Activated naive CD4-positive, alpha-beta T cell treated with anti-CD3 and anti-CD28 coated beads, Interleukin-2, amount 10 ng/mL, durations not matched to agents 7 days and 5 days (primary cell): Measurements from ENCODE around the gene GDPGP1.

Experiments
- CTCF ChIA-PET: fragments of 350-600 bp; sonication (Branson Sonifier 250); formaldehyde crosslinking; loops from one replicate; lab custom pipeline; 2021; ENCODE audit warnings: antibody characterized with exemption; lab: Charles Lee
- DNase-seq: peaks from one replicate; pipeline ENCODE4 v3.0.0-alpha.2; 2020
- H3K27ac Mint-ChIP-seq: one replicate; pipeline ENCODE4 v1.8.0; 2021; ENCODE audit warnings: mild to moderate bottlenecking, moderate library complexity, mixed read lengths
- H3K27me3 Mint-ChIP-seq: one replicate; pipeline ENCODE4 v1.8.0; 2021; ENCODE audit warnings: mild to moderate bottlenecking, mixed read lengths
- H3K36me3 Mint-ChIP-seq: one replicate; pipeline ENCODE4 v1.8.0; 2021; ENCODE audit warnings: mixed read lengths
- H3K4me1 Mint-ChIP-seq: one replicate; pipeline ENCODE4 v1.8.0; 2021; ENCODE audit warnings: mixed read lengths
- H3K4me3 Mint-ChIP-seq: one replicate; pipeline ENCODE4 v1.8.0; 2021; ENCODE audit warnings: mild to moderate bottlenecking, moderate library complexity, mixed read lengths
- H3K9me3 Mint-ChIP-seq: one replicate; pipeline ENCODE4 v1.8.0; 2021; ENCODE audit warnings: mixed read lengths

Gene GDPGP1

GRCh38 chr15:90194655-90195054 lies 39.4 kb upstream of the GDPGP1 start:
- Mint-ChIP-seq H3K9me3 (peaks cover 2% of the 10 kb centered on the region), H3K27ac (no peak overlapping the region), H3K27me3 (peaks cover 2% of the 10 kb centered on the region), H3K4me1 (peaks cover 39% of the 10 kb centered on the region), H3K4me3 (no peak overlapping the region), H3K36me3 (peaks cover 3% of the 10 kb centered on the region)
- DNase-seq: no peak
- CTCF ChIA-PET: no interaction called here

GRCh38 chr15:90200534-90201129 lies 33.4 kb upstream of the GDPGP1 start:
- Mint-ChIP-seq H3K36me3 (peaks cover 5% of the 10 kb centered on the region), H3K4me1 (peaks cover 26% of the 10 kb centered on the region), H3K9me3 (no peaks in the 10 kb centered on the region), H3K27me3 (peaks cover 22% of the 10 kb centered on the region), H3K4me3 (peak overlapping the region; percentile 79), H3K27ac (peak overlapping the region; percentile 64)
- CTCF ChIA-PET: interaction anchor here (0.8 to 3.3 kb wide), 4 partner anchors 9 to 32 kb away, joined by 3 to 17 read pairs (median 8); partner anchors contain the start of gene CIB1
- no peak for DNase-seq

GRCh38 chr15:90201130-90201943 lies 32.7 kb upstream of the GDPGP1 start, which contains the start of gene SEMA4B:
Gene SEMA4B, plus strand, starts transcription at chr15:90201330. Its CDS starts 249 bp downstream, at chr15:90201579.
- Mint-ChIP-seq H3K27me3 (peaks cover 22% of the 10 kb centered on the region), H3K27ac (peak within 1 kb of the TSS; percentile 64), H3K4me1 (peaks cover 26% of the 10 kb centered on the region), H3K36me3 (peaks cover 5% of the 10 kb centered on the region), H3K4me3 (peak within 1 kb of the TSS; percentile 83), H3K9me3 (no peaks in the 10 kb centered on the region)
- CTCF ChIA-PET: interaction anchor here (0.8 to 3.3 kb wide), 4 partner anchors 10 to 31 kb away, joined by 3 to 17 read pairs (median 8); partner anchors contain the start of gene CIB1
- DNase-seq: peak; percentile 87

GRCh38 chr15:90201944-90202375 lies 32.0 kb upstream of the GDPGP1 start:
- Mint-ChIP-seq H3K4me3 (peak overlapping the region; percentile 83), H3K4me1 (peaks cover 26% of the 10 kb centered on the region), H3K27ac (no peak overlapping the region), H3K9me3 (no peaks in the 10 kb centered on the region), H3K27me3 (peaks cover 22% of the 10 kb centered on the region), H3K36me3 (peaks cover 5% of the 10 kb centered on the region)
- DNase-seq: no peak
- CTCF ChIA-PET: interaction anchor here (1.1 to 3.3 kb wide), 3 partner anchors 11 to 31 kb away, joined by 6 to 17 read pairs (median 9); partner anchors contain the start of gene CIB1

GRCh38 chr15:90202929-90203328 lies 31.1 kb upstream of the GDPGP1 start:
- H3K27me3 Mint-ChIP-seq: peaks cover 22% of the 10 kb centered on the region
- peak overlapping the region; percentile 83 for H3K4me3 Mint-ChIP-seq
- H3K4me1 Mint-ChIP-seq: peaks cover 26% of the 10 kb centered on the region
- no peak for DNase-seq
- no peaks in the 10 kb centered on the region for H3K9me3 Mint-ChIP-seq
- CTCF ChIA-PET: interaction anchor here (0.8 to 3.3 kb wide), 4 partner anchors 11 to 60 kb away, joined by 3 to 17 read pairs (median 4); no protein-coding TSS in a partner anchor
- peaks cover 5% of the 10 kb centered on the region for H3K36me3 Mint-ChIP-seq
- H3K27ac Mint-ChIP-seq: no peak overlapping the region

- Mint-ChIP-seq H3K4me1 (peaks cover 23% of the 10 kb centered on the region), H3K36me3 (peaks cover 5% of the 10 kb centered on the region), H3K27ac (no peak overlapping the region), H3K4me3 (no peak overlapping the region), H3K27me3 (peaks cover 22% of the 10 kb centered on the region), H3K9me3 (no peaks in the 10 kb centered on the region)
- no peak for DNase-seq
- CTCF ChIA-PET: interaction anchor here (1.6 to 3.3 kb wide), 3 partner anchors 11 to 60 kb away, joined by 4 to 17 read pairs (median 5); no protein-coding TSS in a partner anchor
Observed at GRCh38 chr15:90203473-90203872, 30.5 kb upstream of the GDPGP1 start.

- Mint-ChIP-seq H3K36me3 (peaks cover 5% of the 10 kb centered on the region), H3K27ac (no peak overlapping the region), H3K27me3 (peaks cover 22% of the 10 kb centered on the region), H3K4me1 (peaks cover 25% of the 10 kb centered on the region), H3K4me3 (no peak overlapping the region), H3K9me3 (no peaks in the 10 kb centered on the region)
- DNase-seq: no peak
- CTCF ChIA-PET: interaction anchor here (1.6 to 3.3 kb wide), 3 partner anchors 11 to 61 kb away, joined by 4 to 17 read pairs (median 5); no protein-coding TSS in a partner anchor
Observed at GRCh38 chr15:90203922-90204321, 30.1 kb upstream of the GDPGP1 start.

GRCh38 chr15:90205050-90205848 lies 28.8 kb upstream of the GDPGP1 start:
- no peak overlapping the region for H3K4me3 Mint-ChIP-seq
- H3K4me1 Mint-ChIP-seq: peaks cover 32% of the 10 kb centered on the region
- DNase-seq: no peak
- CTCF ChIA-PET: interaction anchor here (0.8 to 1.3 kb wide), 2 partner anchors 14 to 17 kb away, joined by 3 to 4 read pairs; no protein-coding TSS in a partner anchor
- peaks cover 14% of the 10 kb centered on the region for H3K27me3 Mint-ChIP-seq
- H3K9me3 Mint-ChIP-seq: no peaks in the 10 kb centered on the region
- H3K36me3 Mint-ChIP-seq: peaks cover 13% of the 10 kb centered on the region
- no peak overlapping the region for H3K27ac Mint-ChIP-seq

GRCh38 chr15:90205886-90206285 lies 28.1 kb upstream of the GDPGP1 start:
- Mint-ChIP-seq H3K27ac (no peak overlapping the region), H3K27me3 (peaks cover 10% of the 10 kb centered on the region), H3K36me3 (peaks cover 16% of the 10 kb centered on the region), H3K4me3 (no peak overlapping the region), H3K4me1 (peaks cover 32% of the 10 kb centered on the region), H3K9me3 (no peaks in the 10 kb centered on the region)
- DNase-seq: no peak
- CTCF ChIA-PET: interaction anchor here (0.8 to 1.4 kb wide), 2 partner anchors 13 to 16 kb away, joined by 3 to 4 read pairs; no protein-coding TSS in a partner anchor

- Mint-ChIP-seq H3K27me3 (peaks cover 9% of the 10 kb centered on the region), H3K4me3 (no peak overlapping the region), H3K4me1 (peaks cover 41% of the 10 kb centered on the region), H3K36me3 (peaks cover 16% of the 10 kb centered on the region), H3K9me3 (no peaks in the 10 kb centered on the region), H3K27ac (no peak overlapping the region)
- no peak for DNase-seq
- CTCF ChIA-PET: interaction anchor here (0.7 to 1.4 kb wide), 2 partner anchors 12 to 14 kb away, joined by 3 to 4 read pairs; no protein-coding TSS in a partner anchor
Observed at GRCh38 chr15:90207252-90207651, 26.8 kb upstream of the GDPGP1 start.

- Mint-ChIP-seq H3K4me3 (no peak overlapping the region), H3K4me1 (peaks cover 32% of the 10 kb centered on the region), H3K27me3 (no peaks in the 10 kb centered on the region), H3K36me3 (peaks cover 10% of the 10 kb centered on the region), H3K27ac (no peak overlapping the region), H3K9me3 (no peaks in the 10 kb centered on the region)
- no peak for DNase-seq
- CTCF ChIA-PET: interaction anchor here (0.8 to 1.6 kb wide), 2 partner anchors 17 to 85 kb away, joined by 3 to 7 read pairs; no protein-coding TSS in a partner anchor
Observed at GRCh38 chr15:90208356-90208755, 25.7 kb upstream of the GDPGP1 start.

- H3K36me3 Mint-ChIP-seq: peaks cover 10% of the 10 kb centered on the region
- H3K9me3 Mint-ChIP-seq: no peaks in the 10 kb centered on the region
- peaks cover 32% of the 10 kb centered on the region for H3K4me1 Mint-ChIP-seq
- no peak for DNase-seq
- no peak overlapping the region for H3K4me3 Mint-ChIP-seq
- H3K27me3 Mint-ChIP-seq: no peaks in the 10 kb centered on the region
- CTCF ChIA-PET: interaction anchor here (0.9 to 2.1 kb wide), 3 partner anchors 10 to 18 kb away, joined by 3 to 8 read pairs (median 7); no protein-coding TSS in a partner anchor
- H3K27ac Mint-ChIP-seq: no peak overlapping the region
Observed at GRCh38 chr15:90209591-90209990, 24.4 kb upstream of the GDPGP1 start.

- Mint-ChIP-seq H3K9me3 (no peaks in the 10 kb centered on the region), H3K27ac (no peak overlapping the region), H3K27me3 (no peaks in the 10 kb centered on the region), H3K4me1 (peaks cover 34% of the 10 kb centered on the region), H3K4me3 (no peak overlapping the region), H3K36me3 (peaks cover 12% of the 10 kb centered on the region)
- DNase-seq: no peak
- CTCF ChIA-PET: interaction anchor here (2.1 kb wide), 1 partner anchor 9 kb away, joined by 8 read pairs; no protein-coding TSS in a partner anchor
Observed at GRCh38 chr15:90210593-90210992, 23.4 kb upstream of the GDPGP1 start.
